ENCODE measurements around the gene SEL1L3.

- TF ChIP-seq POLR2A (IDR thresholded peaks at IDR 0.05) (no peak), CTCF (IDR thresholded peaks at IDR 0.05) (no peak)
These were observed 52.1 kb downstream of the SEL1L3 start for GRCh38 chr4:25810461-25811373.
